Central memory CD4-positive, alpha-beta T cell (primary cell): ENCODE data around the gene KIRREL3.

Experiments used
- DNase-seq: peaks from one replicate; pipeline ENCODE4 v3.0.0; 2022

Gene KIRREL3

GRCh38 chr11:126863294-126863997, 137.1 kb downstream of the KIRREL3 start:
- no peak for DNase-seq

- DNase-seq: no peak
Observed at GRCh38 chr11:126862664-126863243, 137.8 kb downstream of the KIRREL3 start.

GRCh38 chr11:126861796-126862459, 138.6 kb downstream of the KIRREL3 start:
- DNase-seq: no peak

GRCh38 chr11:126857860-126858808, 142.4 kb downstream of the KIRREL3 start:
- no peak for DNase-seq

- no peak for DNase-seq
Observed at GRCh38 chr11:126855536-126855935, 145.0 kb downstream of the KIRREL3 start.

GRCh38 chr11:126853732-126854131, 146.8 kb downstream of the KIRREL3 start:
- no peak for DNase-seq

- no peak for DNase-seq
Observed at GRCh38 chr11:126844789-126845188, 155.8 kb downstream of the KIRREL3 start.

GRCh38 chr11:126843096-126843495, 157.5 kb downstream of the KIRREL3 start:
- no peak for DNase-seq

- DNase-seq: no peak
Observed at GRCh38 chr11:126841999-126842398, 158.6 kb downstream of the KIRREL3 start.

GRCh38 chr11:126840975-126841374, 159.6 kb downstream of the KIRREL3 start:
- no peak for DNase-seq

- DNase-seq: no peak
Observed at GRCh38 chr11:126840201-126840886, 160.2 kb downstream of the KIRREL3 start.

GRCh38 chr11:126839496-126839895, 161.1 kb downstream of the KIRREL3 start:
- DNase-seq: no peak

GRCh38 chr11:126838779-126839178, 161.8 kb downstream of the KIRREL3 start:
- no peak for DNase-seq

GRCh38 chr11:126837581-126837980, 163.0 kb downstream of the KIRREL3 start:
- DNase-seq: no peak

GRCh38 chr11:126834573-126834972, 166.0 kb downstream of the KIRREL3 start:
- DNase-seq: no peak

GRCh38 chr11:126834149-126834548, 166.4 kb downstream of the KIRREL3 start:
- no peak for DNase-seq

GRCh38 chr11:126833065-126833464, 167.5 kb downstream of the KIRREL3 start:
- DNase-seq: no peak

GRCh38 chr11:126832387-126832786, 168.2 kb downstream of the KIRREL3 start:
- no peak for DNase-seq

GRCh38 chr11:126830216-126830806, 170.3 kb downstream of the KIRREL3 start:
- DNase-seq: no peak

GRCh38 chr11:126829716-126830115, 170.9 kb downstream of the KIRREL3 start:
- no peak for DNase-seq

- no peak for DNase-seq
Observed at GRCh38 chr11:126824035-126824607, 176.4 kb downstream of the KIRREL3 start.

GRCh38 chr11:126823274-126823673, 177.3 kb downstream of the KIRREL3 start:
- no peak for DNase-seq
